SK-N-SH (cell line): Measurements from ENCODE around the gene ZC3H18. TPM values are rescaled to one million over a fixed set of nuclear protein-coding genes. Genes with fewer than 3 reads are reported as not detected.

Source experiments
- CTCF ChIA-PET: fragments of 300-600, 350-600 bp; formaldehyde crosslinking; extraction: SDS; loops from one replicate; lab custom pipeline; 2021; lab: Yijun Ruan, JAX
- POLR2A ChIA-PET: fragments of 350-600 bp; sonication (Branson Sonifier 250); formaldehyde crosslinking; extraction: SDS; loops from one replicate; lab custom pipeline; 2020; ENCODE audit warnings: antibody characterized with exemption, inconsistent platforms; lab: Yijun Ruan, JAX
- DNase-seq: peaks from one replicate; pipeline ENCODE4 v3.0.0; 2012
- H2AFZ ChIP-seq: fragments of 200-600 bp; sonication (generic); 2 replicates; pipeline ENCODE4 v1.8.1; 2016; ENCODE audit warnings: antibody characterized with exemption, mild to moderate bottlenecking, low read depth
- H3F3A ChIP-seq: fragments of 200-600 bp; sonication (generic); replicated peaks from 2 replicates; pipeline ENCODE3; 2016; ENCODE audit warnings: antibody characterized with exemption, mild to moderate bottlenecking; ENCODE audit not compliant: insufficient read depth
- H3K27ac ChIP-seq, 2 experiments: fragments of 200-500 bp in 1 of 2; fragments of 200-600 bp in 1 of 2; sonication (Bioruptor generic) in 1 of 2; sonication (generic), shearing (Covaris generic) in 1 of 2; 2 replicates each; pipeline versions ENCODE4 v1.5.1 to v1.6.1; 2014 to 2016; ENCODE audit warnings: low read depth in 2 of 2, inconsistent platforms in 1 of 2, low read length in 1 of 2, mild to moderate bottlenecking in 1 of 2, mixed read lengths in 1 of 2
- H3K27me3 ChIP-seq: fragments of 200-600 bp; sonication (generic), shearing (Covaris generic); 2 replicates; pipeline ENCODE4 v1.6.1; 2016; ENCODE audit warnings: mixed run types; ENCODE audit not compliant: insufficient read depth
- H3K36me3 ChIP-seq, 2 experiments: fragments of 200-500 bp in 1 of 2; fragments of 200-600 bp in 1 of 2; sonication (Bioruptor generic) in 1 of 2; sonication (generic) in 1 of 2; replicated peaks in 1 of 2; 2 replicates each; pipeline versions ENCODE3 to v1.5.1; 2014 to 2016; ENCODE audit warnings: low read length in 1 of 2, mild to moderate bottlenecking in 1 of 2; ENCODE audit not compliant: insufficient read depth in 2 of 2, control insufficient read depth in 1 of 2
- H3K4me1 ChIP-seq, 2 experiments: fragments of 200-500 bp in 1 of 2; fragments of 200-600 bp in 1 of 2; sonication (Bioruptor generic) in 1 of 2; sonication (generic), shearing (Covaris generic) in 1 of 2; 2 replicates each; pipeline versions ENCODE4 v1.5.1 to v1.6.1; 2014 to 2016; ENCODE audit warnings: low read depth in 1 of 2, low read length in 1 of 2, mixed run types in 1 of 2; ENCODE audit not compliant: insufficient read depth in 2 of 2, control insufficient read depth in 1 of 2
- H3K4me2 ChIP-seq: fragments of 200-600 bp; sonication (generic), shearing (Covaris generic); 2 replicates; pipeline ENCODE4 v1.6.1; 2017; ENCODE audit warnings: mixed run types
- H3K4me3 ChIP-seq, 2 experiments: fragments of 200-500 bp in 1 of 2; fragments of 200-600 bp in 1 of 2; sonication (Bioruptor generic) in 1 of 2; sonication (generic), shearing (Covaris generic) in 1 of 2; 2 replicates each; pipeline versions ENCODE4 v1.5.1 to v1.8.1; 2014 to 2016; ENCODE audit warnings: low read depth in 2 of 2, inconsistent platforms in 1 of 2, low read length in 1 of 2, mild to moderate bottlenecking in 1 of 2, mixed read lengths in 1 of 2, moderate library complexity in 1 of 2
- H3K79me2 ChIP-seq: fragments of 200-600 bp; sonication (generic); 2 replicates; pipeline ENCODE4 v1.8.1; 2017; ENCODE audit warnings: mild to moderate bottlenecking; ENCODE audit not compliant: insufficient read depth
- H3K9ac ChIP-seq: fragments of 200-600 bp; sonication (generic); 2 replicates; pipeline ENCODE4 v1.6.1; 2017; ENCODE audit warnings: mixed run types
- H3K9me2 ChIP-seq: fragments of 200-600 bp; sonication (generic); 2 replicates; pipeline ENCODE4 v1.6.1; 2017; ENCODE audit warnings: mixed run types
- H3K9me3 ChIP-seq: fragments of 200-600 bp; sonication (generic); 2 replicates; pipeline ENCODE4 v1.6.1; 2017; ENCODE audit warnings: mixed run types, mild to moderate bottlenecking, moderate library complexity
- H4K20me1 ChIP-seq: fragments of 200-600 bp; sonication (generic); 2 replicates; pipeline ENCODE4 v1.6.1; 2017; ENCODE audit warnings: mild to moderate bottlenecking, mixed run types; ENCODE audit not compliant: insufficient read depth
- CTCF ChIP-seq: fragments of 200-600 bp; sonication (generic); IDR thresholded peaks from 2 replicates; pipeline ENCODE4 v1.6.1; 2017; ENCODE audit warnings: antibody characterized with exemption, mild to moderate bottlenecking, moderate library complexity
- EZH2phosphoT487 ChIP-seq: fragments of 200-600 bp; sonication (generic); IDR thresholded peaks from 2 replicates; pipeline ENCODE4 v1.6.1; 2017; ENCODE audit warnings: low read depth, mixed run types, mild to moderate bottlenecking, antibody characterized with exemption, moderate library complexity, borderline replicate concordance
- GATA2 ChIP-seq: sonication (generic); formaldehyde crosslinking; IDR thresholded peaks from 2 replicates; pipeline ENCODE4 v1.5.0; 2020; ENCODE audit warnings: mild to moderate bottlenecking, missing genetic modification reagents
- IRF3 ChIP-seq: fragments of 150-350 bp; IDR thresholded peaks from 2 replicates; pipeline ENCODE4 v1.6.1; 2016; ENCODE audit warnings: mild to moderate bottlenecking, low read depth, low read length
- MAX ChIP-seq: IDR thresholded peaks from 2 replicates; pipeline ENCODE4 v1.4.0; 2012; ENCODE audit warnings: low read depth
- MEF2A ChIP-seq: IDR thresholded peaks from 2 replicates; pipeline ENCODE4 v1.4.0; 2012; ENCODE audit warnings: low read depth, borderline replicate concordance
- RCOR1 ChIP-seq: fragments of 150-350 bp; IDR thresholded peaks from 2 replicates; pipeline ENCODE4 v1.6.1; 2017; ENCODE audit warnings: antibody characterized with exemption, low read length
- RFX5 ChIP-seq: IDR thresholded peaks from 2 replicates; pipeline ENCODE4 v1.6.1; 2012; ENCODE audit warnings: mild to moderate bottlenecking, improper control_type of control experiment, low read length
- RXRA ChIP-seq: IDR thresholded peaks from 2 replicates; pipeline ENCODE4 v1.4.0; 2012; ENCODE audit warnings: low read depth, mild to moderate bottlenecking, borderline replicate concordance
- SMC3 ChIP-seq: IDR thresholded peaks from 2 replicates; pipeline ENCODE4 v1.6.1; 2012; ENCODE audit warnings: low read depth, low read length, improper control_type of control experiment
- TEAD4 ChIP-seq: IDR thresholded peaks from 2 replicates; pipeline ENCODE4 v1.4.0; 2012; ENCODE audit warnings: mild to moderate bottlenecking, borderline replicate concordance; ENCODE audit not compliant: insufficient read depth
- USF2 ChIP-seq: fragments of 150-350 bp; IDR thresholded peaks from 2 replicates; pipeline ENCODE4 v1.6.1; 2017; ENCODE audit warnings: antibody characterized with exemption, low read length, low read depth, borderline replicate concordance
- WGBS: methylation state at CpG from one replicate; pipeline ENCODE4 v1.1.6; 2017; ENCODE audit warnings: low lambda C conversion rate; 5-methylcytosine and 5-hydroxymethylcytosine counted together
- polyA plus RNA-seq, 3 experiments: library from polyadenylated mRNA; depleted of rRNA; stranded (reverse); fragments of >200 nt; gene quantifications; 2 replicates each; pipeline ENCODE4 v1.2.3, GENCODE V29; 2012
- TF ChIP-seq, protein P1 (sequence below): IDR thresholded peaks from 2 replicates; pipeline ENCODE4 v1.6.1; 2012; ENCODE audit warnings: mild to moderate bottlenecking, low read depth, low read length, moderate library complexity
- TF ChIP-seq, protein P2 (sequence below): IDR thresholded peaks from 2 replicates; pipeline ENCODE4 v1.4.0; 2012; ENCODE audit warnings: low read depth, borderline replicate concordance

Gene ZC3H18
- polyA plus RNA-seq, 1 of the 3 experiments (the other 2 are of a cell fraction): 32.7 TPM

GRCh38 chr16:88534638-88535190 lies 35.5 kb upstream of the ZC3H18 start (continued):
- TF ChIP-seq CTCF: no peak
- no peak for TF ChIP-seq GATA2 (CRISPR knock-in tag)

DNA sequence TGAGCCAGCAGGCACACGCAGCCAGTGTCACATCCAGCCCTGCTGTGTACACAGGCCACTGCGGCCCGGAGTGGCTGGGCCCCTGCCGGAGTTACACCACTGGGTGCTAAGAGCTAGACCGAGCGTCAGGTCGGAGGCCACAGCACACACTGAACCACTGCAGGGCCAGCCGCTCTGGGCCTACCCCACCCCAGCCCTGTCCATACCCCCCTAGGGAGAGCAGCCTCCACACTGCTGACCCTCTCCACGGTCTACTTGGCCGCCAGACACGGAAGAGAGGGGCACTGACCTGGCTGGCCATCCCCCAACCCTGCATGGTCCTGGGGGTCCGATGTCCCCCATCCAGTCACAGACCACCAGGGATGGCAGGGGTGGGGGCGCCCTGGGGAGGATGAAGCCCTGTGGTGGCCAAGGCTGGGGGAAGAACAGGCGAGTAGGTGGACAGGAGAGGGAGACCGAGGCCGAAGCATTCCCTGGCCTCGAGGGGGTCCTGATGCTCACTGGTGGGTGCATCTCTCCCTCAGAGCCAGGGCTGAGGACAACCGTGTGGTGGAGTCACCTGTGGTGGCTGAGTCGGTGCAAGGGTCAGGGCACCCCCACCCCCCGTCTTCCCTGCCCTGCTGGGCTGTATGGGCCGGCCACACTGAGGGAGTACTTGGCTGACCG lies 34.9 kb upstream of the ZC3H18 start:
- no peaks in the 10 kb centered on the region for H3K79me2 ChIP-seq
- H3K4me1 ChIP-seq: peaks cover 0 to 9% of the 10 kb centered on the region in 2 experiments; a peak in 1 of 4 replicates
- H3F3A ChIP-seq: peaks cover 2% of the 10 kb centered on the region
- H3K4me2 ChIP-seq: no peak overlapping the region
- WGBS: 98% methylated on average over 7 of the region's 22 CpGs
- H3K9me3 ChIP-seq: no peaks in the 10 kb centered on the region
- H3K36me3 ChIP-seq: peaks cover 0 to 6% of the 10 kb centered on the region in 2 experiments
- no peak overlapping the region for H3K9ac ChIP-seq
- H3K27ac ChIP-seq: no peak overlapping the region
- no peaks in the 10 kb centered on the region for H3K27me3 ChIP-seq
- TF ChIP-seq, protein P1, sequence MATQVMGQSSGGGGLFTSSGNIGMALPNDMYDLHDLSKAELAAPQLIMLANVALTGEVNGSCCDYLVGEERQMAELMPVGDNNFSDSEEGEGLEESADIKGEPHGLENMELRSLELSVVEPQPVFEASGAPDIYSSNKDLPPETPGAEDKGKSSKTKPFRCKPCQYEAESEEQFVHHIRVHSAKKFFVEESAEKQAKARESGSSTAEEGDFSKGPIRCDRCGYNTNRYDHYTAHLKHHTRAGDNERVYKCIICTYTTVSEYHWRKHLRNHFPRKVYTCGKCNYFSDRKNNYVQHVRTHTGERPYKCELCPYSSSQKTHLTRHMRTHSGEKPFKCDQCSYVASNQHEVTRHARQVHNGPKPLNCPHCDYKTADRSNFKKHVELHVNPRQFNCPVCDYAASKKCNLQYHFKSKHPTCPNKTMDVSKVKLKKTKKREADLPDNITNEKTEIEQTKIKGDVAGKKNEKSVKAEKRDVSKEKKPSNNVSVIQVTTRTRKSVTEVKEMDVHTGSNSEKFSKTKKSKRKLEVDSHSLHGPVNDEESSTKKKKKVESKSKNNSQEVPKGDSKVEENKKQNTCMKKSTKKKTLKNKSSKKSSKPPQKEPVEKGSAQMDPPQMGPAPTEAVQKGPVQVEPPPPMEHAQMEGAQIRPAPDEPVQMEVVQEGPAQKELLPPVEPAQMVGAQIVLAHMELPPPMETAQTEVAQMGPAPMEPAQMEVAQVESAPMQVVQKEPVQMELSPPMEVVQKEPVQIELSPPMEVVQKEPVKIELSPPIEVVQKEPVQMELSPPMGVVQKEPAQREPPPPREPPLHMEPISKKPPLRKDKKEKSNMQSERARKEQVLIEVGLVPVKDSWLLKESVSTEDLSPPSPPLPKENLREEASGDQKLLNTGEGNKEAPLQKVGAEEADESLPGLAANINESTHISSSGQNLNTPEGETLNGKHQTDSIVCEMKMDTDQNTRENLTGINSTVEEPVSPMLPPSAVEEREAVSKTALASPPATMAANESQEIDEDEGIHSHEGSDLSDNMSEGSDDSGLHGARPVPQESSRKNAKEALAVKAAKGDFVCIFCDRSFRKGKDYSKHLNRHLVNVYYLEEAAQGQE: no peak
- TF ChIP-seq RCOR1 (no peak), USF2 (no peak), MEF2A (no peak), RXRA (no peak), IRF3 (no peak), MAX (no peak), EZH2phosphoT487 (no peak), TEAD4 (no peak), SMC3 (no peak), RFX5 (no peak)
- TF ChIP-seq, protein P2, sequence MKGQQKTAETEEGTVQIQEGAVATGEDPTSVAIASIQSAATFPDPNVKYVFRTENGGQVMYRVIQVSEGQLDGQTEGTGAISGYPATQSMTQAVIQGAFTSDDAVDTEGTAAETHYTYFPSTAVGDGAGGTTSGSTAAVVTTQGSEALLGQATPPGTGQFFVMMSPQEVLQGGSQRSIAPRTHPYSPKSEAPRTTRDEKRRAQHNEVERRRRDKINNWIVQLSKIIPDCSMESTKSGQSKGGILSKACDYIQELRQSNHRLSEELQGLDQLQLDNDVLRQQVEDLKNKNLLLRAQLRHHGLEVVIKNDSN: no peak
- TF ChIP-seq, all 33 proteins: peak for 0
- POLR2A ChIA-PET: no interaction called here
- Histone ChIP-seq H4K20me1 (0 out of 2 replicates have a peak, but pooled peaks cover 6% of the 10 kb centered on the region), H2AFZ (no peak overlapping the region), H3K9me2 (no peaks in the 10 kb centered on the region), H3K4me3 (no peak overlapping the region)
- no peak for DNase-seq
- CTCF ChIA-PET: interaction anchor here (1.8 kb wide), 1 partner anchor 98 kb away, joined by 7 read pairs; no protein-coding TSS in a partner anchor
